GM12891 (cell line): ENCODE measurements around the gene SLC2A2.

Source experiments
- POLR2A ChIP-seq: IDR thresholded peaks from 2 replicates; pipeline ENCODE4 v1.6.1; 2011; ENCODE audit warnings: low read depth, low read length, control low read depth
- TAF1 ChIP-seq: IDR thresholded peaks from 2 replicates; pipeline ENCODE4 v1.6.1; 2011; ENCODE audit warnings: low read depth, low read length, control low read depth

DNA sequence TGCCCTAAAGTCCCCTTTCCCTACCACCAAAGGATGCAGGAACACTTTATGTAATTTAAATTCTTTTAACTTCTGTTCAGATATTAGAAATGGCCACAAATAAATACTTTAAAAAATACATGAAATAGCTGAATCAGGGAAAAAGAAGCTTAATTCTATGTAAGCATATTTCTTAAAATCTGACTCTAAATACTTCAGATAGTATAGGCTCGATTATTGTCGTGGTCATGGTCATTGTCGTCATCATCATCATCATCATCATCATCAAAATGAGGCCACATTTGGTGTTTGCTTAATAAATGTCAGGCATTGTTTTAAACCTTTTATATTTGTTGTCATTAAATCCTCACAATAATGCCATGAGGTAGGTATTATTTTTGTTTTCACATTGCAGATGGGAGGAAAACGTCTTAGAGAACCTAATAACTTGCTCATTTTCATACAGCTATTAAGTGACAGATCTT is 14.6 kb downstream of the SLC2A2 start:
- no peak for TF ChIP-seq POLR2A
- TF ChIP-seq TAF1, result no peak
